ENCODE measurements around the gene SPATA2L. TPM values are rescaled to one million over a fixed set of nuclear protein-coding genes. Genes with fewer than 3 reads are reported as not detected.

The SPATA2L gene
- 6.2 TPM for total RNA-seq

- DNase-seq = peak; percentile 59
These were observed at the start of gene SPATA2L for GRCh38 chr16:89701425-89702406. Gene SPATA2L, minus strand, starts transcription at chr16:89701705. Its CDS starts 473 bp downstream, at chr16:89701232.

GRCh38 chr16:89749637-89750036, 48.1 kb upstream of the SPATA2L start:
- no peak for DNase-seq

- DNase-seq = no peak
These were observed 47.4 kb upstream of the SPATA2L start for GRCh38 chr16:89748921-89749320.

- no peak for DNase-seq
These were observed 46.6 kb upstream of the SPATA2L start for GRCh38 chr16:89748076-89748475.

GRCh38 chr16:89746043-89746442, 44.5 kb upstream of the SPATA2L start:
- DNase-seq = no peak

GRCh38 chr16:89744813-89745212, 43.3 kb upstream of the SPATA2L start:
- DNase-seq = no peak

GRCh38 chr16:89742948-89743347, 41.4 kb upstream of the SPATA2L start:
- no peak for DNase-seq

- no peak for DNase-seq
These were observed 40.0 kb upstream of the SPATA2L start for GRCh38 chr16:89741342-89742014.

- no peak for DNase-seq
These were observed 37.9 kb upstream of the SPATA2L start for GRCh38 chr16:89739383-89739782.

- no peak for DNase-seq
These were observed 37.2 kb upstream of the SPATA2L start for GRCh38 chr16:89738538-89739317.

GRCh38 chr16:89738072-89738377, 36.5 kb upstream of the SPATA2L start:
- DNase-seq = no peak

GRCh38 chr16:89737341-89738071, 36.0 kb upstream of the SPATA2L start:
- no peak for DNase-seq

- no peak for DNase-seq
These were observed 35.0 kb upstream of the SPATA2L start for GRCh38 chr16:89736554-89736953.

GRCh38 chr16:89733792-89734191, 32.3 kb upstream of the SPATA2L start:
- no peak for DNase-seq

- DNase-seq = no peak
These were observed 31.8 kb upstream of the SPATA2L start for GRCh38 chr16:89733322-89733721.

GRCh38 chr16:89732918-89733242, 31.4 kb upstream of the SPATA2L start:
- no peak for DNase-seq

- no peak for DNase-seq
These were observed 30.8 kb upstream of the SPATA2L start for GRCh38 chr16:89732142-89732917.

GRCh38 chr16:89730610-89731234, 29.2 kb upstream of the SPATA2L start:
- DNase-seq = no peak

- DNase-seq = no peak
These were observed 28.5 kb upstream of the SPATA2L start for GRCh38 chr16:89729863-89730593.

- no peak for DNase-seq
These were observed 27.8 kb upstream of the SPATA2L start for GRCh38 chr16:89729293-89729692.

Data from skin of body (tissue), 2 donors.